Sigmoid colon (tissue), 7 donors: ENCODE results near the gene AIG1. TPM values are rescaled to one million over a fixed set of nuclear protein-coding genes. Genes with fewer than 3 reads are reported as not detected.

Experiments
- DNase-seq: peaks from one replicate; pipeline ENCODE4 v3.0.0-alpha.2; 2019
- H3K27ac ChIP-seq, 4 donors: fragments of 200-600 bp; sonication (generic); one replicate each; pipeline ENCODE4 v1.5.1; 2016 to 2019; ENCODE audit warnings: mild to moderate bottlenecking in 1 of 4
- H3K27me3 ChIP-seq, 3 donors: fragments of 200-600 bp; sonication (generic); one replicate each; pipeline ENCODE4 v1.5.1; 2019; ENCODE audit warnings: mild to moderate bottlenecking in 1 of 3
- H3K36me3 ChIP-seq, 4 donors: fragments of 200-600 bp; sonication (generic); one replicate each; pipeline ENCODE4 v1.5.1; 2016 to 2019
- H3K4me1 ChIP-seq, 4 donors: fragments of 200-600 bp; sonication (generic); one replicate each; pipeline ENCODE4 v1.5.1; 2017 to 2019
- H3K4me3 ChIP-seq, 4 donors: fragments of 200-600 bp; sonication (generic); one replicate each; pipeline ENCODE4 v1.5.1; 2017 to 2019; ENCODE audit warnings: mild to moderate bottlenecking in 2 of 4, moderate library complexity in 1 of 4
- H3K9me3 ChIP-seq, 4 donors: fragments of 200-600 bp in 3 of 4; sonication (generic) in 3 of 4; one replicate each; pipeline versions ENCODE4 v1.5.1 to v1.6.1; 2013 to 2019
- CTCF ChIP-seq, 4 experiments: fragments of 450-650 bp in 3 of 4; fragments of 200-600 bp in 1 of 4; IDR thresholded peaks; one replicate each; pipeline ENCODE4 v1.5.1; 2016 to 2019; ENCODE audit warnings: antibody characterized with exemption in 4 of 4, mild to moderate bottlenecking in 3 of 4, moderate library complexity in 2 of 4
- EP300 ChIP-seq, 4 donors: sonication (generic); formaldehyde crosslinking; IDR thresholded peaks; one replicate each; pipeline ENCODE4 v1.6.1; 2017; ENCODE audit warnings: antibody characterized with exemption in 4 of 4
- POLR2A ChIP-seq, 2 donors: fragments of 450-650 bp; IDR thresholded peaks; one replicate each; pipeline ENCODE4 v1.6.1; 2016; ENCODE audit warnings: antibody characterized with exemption in 2 of 2, mild to moderate bottlenecking in 2 of 2, moderate library complexity in 2 of 2
- POLR2AphosphoS5 ChIP-seq, 4 donors: sonication (generic); formaldehyde crosslinking; IDR thresholded peaks; one replicate each; pipeline ENCODE4 v1.6.1; 2017; ENCODE audit warnings: antibody characterized with exemption in 4 of 4
- WGBS, 2 donors: extraction: QIAGEN DNeasy Blood & Tissue Kit; methylation state at CpG; one replicate each; pipeline ENCODE4 v1.1.7; 2013; 5-methylcytosine and 5-hydroxymethylcytosine counted together
- intact Hi-C: fragments of 100-400 bp; cut with DNase I; formaldehyde crosslinking; loops from one replicate; pipeline ENCODE4 v1.15.1; 2023
- polyA plus RNA-seq, 3 donors: library from polyadenylated mRNA; stranded (reverse); fragments of 200-250 nt; gene quantifications; one replicate each; pipeline ENCODE4 v1.2.3, GENCODE V29; 2013
- total RNA-seq, 4 donors: library from RNA; depleted of rRNA; stranded (reverse); fragments of >200 nt; gene quantifications; one replicate each; pipeline ENCODE4 v1.1.0, GENCODE V29; 2016
- donor health status: healthy with polysubstance abuse.
- donor health status: Bipolar disorder and iron deficiency.
- donor health status: healthy.

The AIG1 gene
- total and polyA plus RNA-seq, 7 donors, result 10.9 to 30.7 (median 20.6) TPM

DNA sequence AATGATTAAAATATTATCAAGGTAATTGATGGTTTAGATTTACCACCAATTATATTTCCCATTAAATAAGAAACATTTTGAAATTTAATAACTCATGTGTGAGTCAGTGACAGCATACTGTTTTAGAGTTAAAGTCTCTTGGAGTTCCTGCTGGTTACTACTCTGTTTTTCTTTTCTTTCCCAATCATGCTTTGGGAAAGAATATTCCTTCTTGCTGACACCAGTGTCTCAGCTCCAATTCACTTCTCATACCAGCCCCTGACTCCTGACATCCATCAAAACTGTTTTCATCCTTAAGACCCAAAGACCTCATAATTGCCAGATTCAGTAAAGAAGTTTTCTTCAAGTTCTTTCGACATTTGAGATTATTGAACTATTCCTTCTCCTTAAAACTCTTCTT is 50.3 kb downstream of the AIG1 start:
- no peaks in the 10 kb centered on the region for H3K36me3 ChIP-seq
- H3K27me3 ChIP-seq, result no peaks in the 10 kb centered on the region
- H3K4me3 ChIP-seq, result no peak overlapping the region
- H3K27ac ChIP-seq, result no peak overlapping the region
- TF ChIP-seq POLR2A (IDR thresholded peaks at IDR 0.05) (no peak), EP300 (IDR thresholded peaks at IDR 0.05) (no peak), POLR2AphosphoS5 (IDR thresholded peaks at IDR 0.05) (no peak), CTCF (IDR thresholded peaks at IDR 0.05) (no peak)
- peaks cover 0 to 10% (median 0%) of the 10 kb centered on the region in 4 donors for H3K4me1 ChIP-seq
- DNase-seq, result no peak
- WGBS, 2 donors, result 96 to 98% methylated on average over 1 of the region's 1 CpG
- H3K9me3 ChIP-seq, result no peaks in the 10 kb centered on the region
- intact Hi-C loops, result no loop called here

GRCh38 chr6:143111443-143111842 is 50.8 kb downstream of the AIG1 start:
- intact Hi-C loops, result no loop called here
- no peak for DNase-seq
- Histone ChIP-seq H3K9me3 (no peaks in the 10 kb centered on the region), H3K4me3 (no peak overlapping the region), H3K27me3 (no peaks in the 10 kb centered on the region), H3K36me3 (no peaks in the 10 kb centered on the region), H3K4me1 (peaks cover 0 to 11% (median 0%) of the 10 kb centered on the region in 4 donors), H3K27ac (no peak overlapping the region)
- no peak for TF ChIP-seq POLR2A (IDR thresholded peaks at IDR 0.05)
- TF ChIP-seq EP300 (IDR thresholded peaks at IDR 0.05), result no peak
- WGBS, 2 donors, result 88 to 91% methylated on average over 4 of the region's 4 CpGs

GRCh38 chr6:143112084-143112768 is 51.5 kb downstream of the AIG1 start:
- intact Hi-C loops, result no loop called here
- Histone ChIP-seq H3K36me3 (no peaks in the 10 kb centered on the region), H3K4me1 (peaks cover 0 to 11% (median 0%) of the 10 kb centered on the region in 4 donors), H3K4me3 (no peak overlapping the region), H3K27ac (no peak overlapping the region), H3K9me3 (no peaks in the 10 kb centered on the region), H3K27me3 (no peaks in the 10 kb centered on the region)
- WGBS, 2 donors, result 85% methylated on average over 4 of the region's 4 CpGs
- TF ChIP-seq CTCF (IDR thresholded peaks at IDR 0.05), result no peak
- TF ChIP-seq POLR2A (IDR thresholded peaks at IDR 0.05), result no peak
- no peak for TF ChIP-seq EP300 (IDR thresholded peaks at IDR 0.05)
- TF ChIP-seq POLR2AphosphoS5 (IDR thresholded peaks at IDR 0.05), result no peak
- DNase-seq, result no peak

- Histone ChIP-seq H3K36me3 (no peaks in the 10 kb centered on the region), H3K27ac (no peak overlapping the region), H3K9me3 (no peaks in the 10 kb centered on the region), H3K4me1 (peaks cover 0 to 11% (median 0%) of the 10 kb centered on the region in 4 donors), H3K27me3 (no peaks in the 10 kb centered on the region), H3K4me3 (no peak overlapping the region)
- no peak for DNase-seq
- TF ChIP-seq CTCF (IDR thresholded peaks at IDR 0.05), result no peak
- no peak for TF ChIP-seq POLR2AphosphoS5 (IDR thresholded peaks at IDR 0.05)
- no peak for TF ChIP-seq POLR2A (IDR thresholded peaks at IDR 0.05)
- TF ChIP-seq EP300 (IDR thresholded peaks at IDR 0.05), result no peak
- intact Hi-C loops, result no loop called here
- 92 to 94% methylated on average over 5 of the region's 5 CpGs for WGBS, 2 donors
These were observed 52.1 kb downstream of the AIG1 start for GRCh38 chr6:143112837-143113236.

- 23 to 71% methylated on average over 3 of the region's 3 CpGs for WGBS, 2 donors
- DNase-seq, result no peak
- Histone ChIP-seq H3K27me3 (no peaks in the 10 kb centered on the region), H3K9me3 (no peaks in the 10 kb centered on the region), H3K4me1 (peaks cover 0 to 11% (median 0%) of the 10 kb centered on the region in 4 donors), H3K4me3 (no peak overlapping the region), H3K27ac (no peak overlapping the region), H3K36me3 (no peaks in the 10 kb centered on the region)
- intact Hi-C loops, result no loop called here
- TF ChIP-seq EP300 (IDR thresholded peaks at IDR 0.05) (no peak), CTCF (IDR thresholded peaks at IDR 0.05) (no peak), POLR2AphosphoS5 (IDR thresholded peaks at IDR 0.05) (no peak), POLR2A (IDR thresholded peaks at IDR 0.05) (no peak)
These were observed 55.0 kb downstream of the AIG1 start for GRCh38 chr6:143115728-143116127.
